Gastroesophageal sphincter (tissue), 4 donors: ENCODE results near the gene SIRT2. TPM values are rescaled to one million over a fixed set of nuclear protein-coding genes. Genes with fewer than 3 reads are reported as not detected.
A peak's percentile ranks its signal among the peaks of the same experiment; 100 is the strongest.

ENCODE experiments used
- ATAC-seq: fragments of 150-250 bp; one replicate; pipeline ENCODE4 v1.9.1; 2016; ENCODE audit warnings: mild to moderate bottlenecking, moderate library complexity
- H3K27ac ChIP-seq, 4 donors: fragments of 200-600 bp; sonication (generic) in 3 of 4; 1 replicate in 3 of 4; 2 replicates in 1 of 4; pipeline ENCODE4 v1.5.1; 2016 to 2019
- H3K27me3 ChIP-seq: fragments of 200-600 bp; sonication (generic); one replicate; pipeline ENCODE4 v1.5.1; 2019
- H3K36me3 ChIP-seq, 2 donors: fragments of 200-600 bp; sonication (generic); one replicate each; pipeline ENCODE4 v1.5.1; 2019; ENCODE audit warnings: control low read depth in 1 of 2
- H3K4me1 ChIP-seq, 3 donors: fragments of 200-600 bp; sonication (generic); 1 replicate in 2 of 3; 2 replicates in 1 of 3; pipeline ENCODE4 v1.5.1; 2016 to 2019; ENCODE audit warnings: control low read depth in 2 of 3
- H3K4me3 ChIP-seq, 2 donors: fragments of 200-600 bp; sonication (generic); one replicate each; pipeline ENCODE4 v1.5.1; 2019; ENCODE audit warnings: mild to moderate bottlenecking in 1 of 2, moderate library complexity in 1 of 2
- H3K9me3 ChIP-seq, 3 donors: fragments of 200-600 bp; sonication (generic); one replicate each; pipeline ENCODE4 v1.5.1; 2017 to 2019; ENCODE audit warnings: control low read depth in 2 of 3
- EP300 ChIP-seq: sonication (generic); formaldehyde crosslinking; IDR thresholded peaks from one replicate; pipeline ENCODE4 v1.6.1; 2017; ENCODE audit warnings: antibody characterized with exemption, mild to moderate bottlenecking
- POLR2A ChIP-seq, 2 donors: fragments of 450-650 bp; IDR thresholded peaks; one replicate each; pipeline ENCODE4 v1.6.1; 2017; ENCODE audit warnings: antibody characterized with exemption in 2 of 2, mild to moderate bottlenecking in 2 of 2, moderate library complexity in 1 of 2
- POLR2AphosphoS5 ChIP-seq: sonication (generic); formaldehyde crosslinking; IDR thresholded peaks from one replicate; pipeline ENCODE4 v1.6.1; 2017; ENCODE audit warnings: antibody characterized with exemption
- WGBS, 2 donors: methylation state at CpG; one replicate each; pipeline ENCODE4 v1.1.5; 2018; ENCODE audit warnings: low coverage in 1 of 2; 5-methylcytosine and 5-hydroxymethylcytosine counted together
- total RNA-seq, 4 donors: library from RNA; depleted of rRNA; stranded (reverse); fragments of >200 nt; gene quantifications; one replicate each; pipeline ENCODE4 v1.1.0, GENCODE V29; 2016
- TF ChIP-seq, protein P1 (sequence below), 4 experiments: fragments of 200-600 bp in 2 of 4; fragments of 450-650 bp in 2 of 4; sonication (generic) in 1 of 4; IDR thresholded peaks; one replicate each; pipeline ENCODE4 v1.5.1; 2017 to 2019; ENCODE audit warnings: antibody characterized with exemption in 4 of 4, mild to moderate bottlenecking in 2 of 4, moderate library complexity in 2 of 4

The SIRT2 gene
- total RNA-seq, 4 donors from 2014 or later = 73.9 to 106 (median 80.5) TPM

DNA sequence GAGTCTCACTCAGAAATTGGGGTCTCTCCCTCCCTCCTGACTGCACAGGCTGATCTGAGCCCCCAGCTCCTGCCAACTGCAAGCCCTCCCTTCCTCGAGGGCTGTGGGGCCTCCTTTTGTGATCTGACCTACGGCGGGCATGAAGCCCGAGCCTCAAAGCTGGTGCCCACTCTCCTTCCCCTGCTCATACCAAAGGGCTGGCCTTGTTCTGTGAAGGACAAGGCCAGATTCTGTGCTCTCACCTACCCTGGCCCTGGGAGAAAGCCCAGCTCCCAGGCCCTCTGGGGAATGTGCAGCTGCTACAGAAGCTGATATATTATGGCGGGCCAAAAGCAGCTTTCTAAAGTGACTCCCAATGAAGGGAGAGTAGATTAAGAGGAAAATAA is 58.8 kb downstream of the SIRT2 start:
- Histone ChIP-seq H3K4me3 (no peak overlapping the region), H3K4me1 (peaks cover 0 to 56% (median 0%) of the 10 kb centered on the region in 3 donors), H3K27me3 (no peaks in the 10 kb centered on the region), H3K27ac (peak overlapping the region in 3 of 4 donors; percentile 15 to 48 (median 38)), H3K36me3 (peaks cover 0 to 100% of the 10 kb centered on the region in 2 donors), H3K9me3 (no peaks in the 10 kb centered on the region)
- TF ChIP-seq EP300 (no peak), POLR2A (IDR thresholded peaks at IDR 0.05) (no peak), POLR2AphosphoS5 (no peak)
- TF ChIP-seq, protein P1, sequence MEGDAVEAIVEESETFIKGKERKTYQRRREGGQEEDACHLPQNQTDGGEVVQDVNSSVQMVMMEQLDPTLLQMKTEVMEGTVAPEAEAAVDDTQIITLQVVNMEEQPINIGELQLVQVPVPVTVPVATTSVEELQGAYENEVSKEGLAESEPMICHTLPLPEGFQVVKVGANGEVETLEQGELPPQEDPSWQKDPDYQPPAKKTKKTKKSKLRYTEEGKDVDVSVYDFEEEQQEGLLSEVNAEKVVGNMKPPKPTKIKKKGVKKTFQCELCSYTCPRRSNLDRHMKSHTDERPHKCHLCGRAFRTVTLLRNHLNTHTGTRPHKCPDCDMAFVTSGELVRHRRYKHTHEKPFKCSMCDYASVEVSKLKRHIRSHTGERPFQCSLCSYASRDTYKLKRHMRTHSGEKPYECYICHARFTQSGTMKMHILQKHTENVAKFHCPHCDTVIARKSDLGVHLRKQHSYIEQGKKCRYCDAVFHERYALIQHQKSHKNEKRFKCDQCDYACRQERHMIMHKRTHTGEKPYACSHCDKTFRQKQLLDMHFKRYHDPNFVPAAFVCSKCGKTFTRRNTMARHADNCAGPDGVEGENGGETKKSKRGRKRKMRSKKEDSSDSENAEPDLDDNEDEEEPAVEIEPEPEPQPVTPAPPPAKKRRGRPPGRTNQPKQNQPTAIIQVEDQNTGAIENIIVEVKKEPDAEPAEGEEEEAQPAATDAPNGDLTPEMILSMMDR (IDR thresholded peaks at IDR 0.05) = no peak
- 60% methylated on average over 1 of the region's 5 CpGs; no CpG with 5 or more reads in 1 of the 2 donors for WGBS, 2 donors
- ATAC-seq = no peak

DNA sequence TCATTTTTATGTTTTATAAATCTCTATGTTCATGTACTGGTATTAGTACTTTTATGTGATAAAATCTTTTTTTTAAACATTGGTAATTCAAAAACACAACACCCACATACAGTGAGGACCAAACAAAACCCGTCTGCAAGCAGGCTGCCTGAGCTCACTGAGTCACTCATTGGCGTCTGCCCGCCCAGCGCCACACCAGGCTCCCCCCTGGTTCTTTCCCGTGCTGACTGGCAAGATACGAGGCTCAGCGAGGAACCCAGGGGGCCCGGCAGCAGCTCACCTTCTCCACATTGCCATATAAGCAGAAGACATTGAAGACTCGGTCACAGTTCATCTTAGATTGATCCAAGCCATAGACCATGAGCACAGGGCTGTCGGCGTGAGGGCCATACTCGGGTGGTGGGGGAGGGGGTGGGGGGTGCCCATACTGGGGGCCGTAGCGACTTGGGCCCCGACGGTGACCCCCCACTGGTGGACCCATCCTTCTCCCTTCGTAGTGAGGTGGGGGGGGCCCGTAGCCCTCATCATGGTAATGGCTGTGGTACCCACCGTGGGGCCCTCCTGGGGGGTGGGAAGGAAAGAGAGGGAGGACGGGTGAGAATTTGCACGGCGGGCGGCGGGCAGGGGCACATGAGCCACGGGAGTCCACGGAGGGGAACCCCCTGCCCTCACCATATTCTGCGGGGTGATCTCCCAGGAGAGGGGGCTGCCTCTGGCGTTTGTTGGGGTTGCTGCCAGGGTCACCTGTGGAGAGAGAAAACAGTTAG is 59.4 kb downstream of the SIRT2 start:
- H3K4me3 ChIP-seq = no peak overlapping the region
- H3K4me1 ChIP-seq = peaks cover 0 to 56% (median 0%) of the 10 kb centered on the region in 3 donors
- peak overlapping the region in 3 of 4 donors; percentile 15 to 48 (median 17) for H3K27ac ChIP-seq
- peaks cover 0 to 100% of the 10 kb centered on the region in 2 donors for H3K36me3 ChIP-seq
- WGBS, 2 donors = 60 to 76% methylated on average over 5 to 7 of the region's 28 CpGs
- TF ChIP-seq, protein P1 (IDR thresholded peaks at IDR 0.05) = no peak
- TF ChIP-seq EP300 (no peak), POLR2A (IDR thresholded peaks at IDR 0.05) (no peak), POLR2AphosphoS5 (no peak)
- ATAC-seq = no peak
- H3K27me3 ChIP-seq = no peaks in the 10 kb centered on the region
- no peaks in the 10 kb centered on the region for H3K9me3 ChIP-seq

DNA sequence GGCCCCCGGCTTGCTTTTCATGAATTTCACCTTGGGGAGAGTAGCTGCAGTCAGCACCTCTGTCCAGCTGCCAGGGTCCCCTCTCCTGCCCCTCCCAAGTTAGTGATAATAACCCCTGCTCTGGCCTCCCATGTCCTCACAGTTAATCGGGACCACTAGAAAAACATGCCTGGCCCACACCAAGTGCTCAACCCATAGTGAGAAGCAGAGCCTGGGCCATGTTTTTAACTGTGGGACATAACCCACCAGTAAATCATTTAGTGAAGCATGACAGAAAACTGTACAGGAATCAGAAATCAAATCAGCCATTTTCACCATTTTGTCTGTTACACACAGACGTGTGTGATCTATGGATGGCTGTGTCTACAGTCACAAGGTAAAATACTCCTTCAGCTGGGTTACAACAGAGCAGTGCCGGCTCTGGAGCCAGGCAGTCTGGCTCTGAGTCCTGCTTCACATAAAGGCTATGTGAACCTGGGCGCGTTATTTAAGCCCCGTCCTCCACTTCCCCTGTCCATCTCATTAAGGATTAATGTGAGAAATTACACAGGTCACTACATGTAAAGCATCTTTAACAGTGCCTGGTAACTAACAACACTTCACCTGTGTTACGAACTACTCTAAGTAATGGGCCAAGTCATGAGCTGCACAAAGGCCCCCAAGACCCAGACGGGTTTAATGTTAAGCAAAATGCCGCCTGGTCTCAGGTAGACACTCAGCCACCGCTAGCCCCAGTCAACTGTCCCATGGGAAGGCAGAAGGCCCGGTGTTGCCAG is 60.2 kb downstream of the SIRT2 start:
- H3K27me3 ChIP-seq = no peaks in the 10 kb centered on the region
- peaks cover 0 to 96% of the 10 kb centered on the region in 2 donors for H3K36me3 ChIP-seq
- H3K9me3 ChIP-seq = no peaks in the 10 kb centered on the region
- H3K4me1 ChIP-seq = peaks cover 0 to 52% (median 0%) of the 10 kb centered on the region in 3 donors
- peak overlapping the region in 3 of 4 donors; percentile 8 to 31 (median 14) for H3K27ac ChIP-seq
- 43 to 76% methylated on average over 1 to 10 of the region's 12 CpGs for WGBS, 2 donors
- TF ChIP-seq, protein P1 (IDR thresholded peaks at IDR 0.05) = no peak
- TF ChIP-seq POLR2AphosphoS5 = no peak
- H3K4me3 ChIP-seq = no peak overlapping the region
- no peak for ATAC-seq

DNA sequence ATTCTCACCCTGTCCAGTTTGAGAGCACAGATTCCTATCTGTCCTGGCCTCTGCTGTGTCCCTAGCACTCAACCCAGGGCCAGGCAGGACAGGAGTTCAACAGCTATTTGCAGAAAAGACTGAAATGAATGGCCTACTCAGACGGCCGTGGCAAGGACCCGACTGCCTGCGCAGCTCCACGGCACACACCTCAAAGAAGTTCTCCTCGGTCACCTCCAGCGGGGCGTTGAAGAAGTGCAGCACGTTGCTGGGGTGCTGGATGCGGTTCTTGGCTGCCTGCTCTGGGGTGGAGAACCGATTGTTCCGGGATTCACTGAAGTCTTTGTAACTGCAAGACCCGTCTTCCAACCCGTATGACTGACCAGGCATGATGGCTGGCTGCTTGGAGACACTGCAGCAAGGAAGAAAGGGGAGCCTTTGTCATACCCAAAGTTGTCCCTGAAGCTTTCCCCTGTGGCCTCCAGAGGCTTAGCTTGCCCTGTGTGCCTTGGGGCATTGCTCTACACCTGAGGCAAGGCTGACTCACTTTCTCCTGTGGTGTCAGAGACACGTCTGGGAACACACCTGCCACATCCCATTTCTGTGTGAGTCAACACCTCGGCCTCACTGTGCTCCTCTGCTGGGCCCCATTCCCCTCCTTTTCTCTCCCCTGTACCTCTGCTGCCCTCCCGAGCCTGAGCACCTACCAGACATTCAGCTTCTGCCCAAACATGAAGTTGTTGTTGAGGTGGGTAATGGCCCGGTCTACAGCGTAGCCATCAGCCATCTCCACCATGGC is 61.0 kb downstream of the SIRT2 start:
- TF ChIP-seq, protein P1 (IDR thresholded peaks at IDR 0.05) = no peak
- TF ChIP-seq EP300 = no peak
- TF ChIP-seq POLR2AphosphoS5 = no peak
- no peak for TF ChIP-seq POLR2A (IDR thresholded peaks at IDR 0.05)
- 60 to 92% methylated on average over 3 to 6 of the region's 19 CpGs for WGBS, 2 donors
- Histone ChIP-seq H3K4me1 (peaks cover 0 to 44% (median 0%) of the 10 kb centered on the region in 3 donors), H3K36me3 (peaks cover 0 to 88% of the 10 kb centered on the region in 2 donors), H3K4me3 (no peak overlapping the region), H3K27ac (peak overlapping the region in 3 of 4 donors; percentile 8 to 38 (median 31)), H3K9me3 (no peaks in the 10 kb centered on the region), H3K27me3 (no peaks in the 10 kb centered on the region)
- ATAC-seq = no peak
